Activated naive CD4-positive, alpha-beta T cell treated with anti-CD3 and anti-CD28 coated beads, Interleukin-2, amount 10 ng/mL, durations not matched to agents 7 days and 5 days (primary cell): ENCODE measurements around the gene COMMD2.

Experiments
- CTCF ChIA-PET: fragments of 350-600 bp; sonication (Branson Sonifier 250); formaldehyde crosslinking; loops from one replicate; lab custom pipeline; 2021; ENCODE audit warnings: antibody characterized with exemption; lab: Charles Lee
- DNase-seq: peaks from one replicate; pipeline ENCODE4 v3.0.0-alpha.2; 2020
- H3K27ac Mint-ChIP-seq: one replicate; pipeline ENCODE4 v1.8.0; 2021; ENCODE audit warnings: mild to moderate bottlenecking, moderate library complexity, mixed read lengths
- H3K27me3 Mint-ChIP-seq: one replicate; pipeline ENCODE4 v1.8.0; 2021; ENCODE audit warnings: mild to moderate bottlenecking, mixed read lengths
- H3K36me3 Mint-ChIP-seq: one replicate; pipeline ENCODE4 v1.8.0; 2021; ENCODE audit warnings: mixed read lengths
- H3K4me1 Mint-ChIP-seq: one replicate; pipeline ENCODE4 v1.8.0; 2021; ENCODE audit warnings: mixed read lengths
- H3K4me3 Mint-ChIP-seq: one replicate; pipeline ENCODE4 v1.8.0; 2021; ENCODE audit warnings: mild to moderate bottlenecking, moderate library complexity, mixed read lengths
- H3K9me3 Mint-ChIP-seq: one replicate; pipeline ENCODE4 v1.8.0; 2021; ENCODE audit warnings: mixed read lengths

COMMD2 gene

GRCh38 chr3:149706905-149707304, 45.4 kb downstream of the COMMD2 start:
- H3K27me3 Mint-ChIP-seq, result no peaks in the 10 kb centered on the region
- no peak overlapping the region for H3K4me3 Mint-ChIP-seq
- H3K4me1 Mint-ChIP-seq, result peaks cover 2% of the 10 kb centered on the region
- no peaks in the 10 kb centered on the region for H3K36me3 Mint-ChIP-seq
- CTCF ChIA-PET, result no interaction called here
- no peaks in the 10 kb centered on the region for H3K9me3 Mint-ChIP-seq
- DNase-seq, result no peak
- no peak overlapping the region for H3K27ac Mint-ChIP-seq

GRCh38 chr3:149705416-149705815, 46.9 kb downstream of the COMMD2 start:
- DNase-seq, result no peak
- no peak overlapping the region for H3K4me3 Mint-ChIP-seq
- H3K27me3 Mint-ChIP-seq, result no peaks in the 10 kb centered on the region
- H3K27ac Mint-ChIP-seq, result no peak overlapping the region
- H3K36me3 Mint-ChIP-seq, result no peaks in the 10 kb centered on the region
- H3K4me1 Mint-ChIP-seq, result peaks cover 4% of the 10 kb centered on the region
- CTCF ChIA-PET, result interaction anchor here (2.5 kb wide), 1 partner anchor 12 kb away, joined by 7 read pairs; no protein-coding TSS in a partner anchor
- no peaks in the 10 kb centered on the region for H3K9me3 Mint-ChIP-seq

GRCh38 chr3:149703466-149703865, 48.8 kb downstream of the COMMD2 start:
- H3K36me3 Mint-ChIP-seq, result no peaks in the 10 kb centered on the region
- no peak for DNase-seq
- CTCF ChIA-PET, result interaction anchor here (2.5 kb wide), 1 partner anchor 14 kb away, joined by 7 read pairs; no protein-coding TSS in a partner anchor
- no peak overlapping the region for H3K4me3 Mint-ChIP-seq
- H3K27me3 Mint-ChIP-seq, result no peaks in the 10 kb centered on the region
- peaks cover 7% of the 10 kb centered on the region for H3K9me3 Mint-ChIP-seq
- H3K4me1 Mint-ChIP-seq, result peaks cover 4% of the 10 kb centered on the region
- H3K27ac Mint-ChIP-seq, result no peak overlapping the region

- no peak overlapping the region for H3K4me3 Mint-ChIP-seq
- DNase-seq, result no peak
- peaks cover 4% of the 10 kb centered on the region for H3K4me1 Mint-ChIP-seq
- H3K9me3 Mint-ChIP-seq, result peaks cover 11% of the 10 kb centered on the region
- CTCF ChIA-PET, result no interaction called here
- no peaks in the 10 kb centered on the region for H3K27me3 Mint-ChIP-seq
- no peaks in the 10 kb centered on the region for H3K36me3 Mint-ChIP-seq
- no peak overlapping the region for H3K27ac Mint-ChIP-seq
Observed at GRCh38 chr3:149702691-149703441, 49.4 kb downstream of the COMMD2 start.

GRCh38 chr3:149701977-149702350, 50.3 kb downstream of the COMMD2 start:
- Mint-ChIP-seq H3K4me3 (no peak overlapping the region), H3K36me3 (no peaks in the 10 kb centered on the region), H3K9me3 (peaks cover 11% of the 10 kb centered on the region), H3K27me3 (no peaks in the 10 kb centered on the region), H3K27ac (no peak overlapping the region), H3K4me1 (peaks cover 4% of the 10 kb centered on the region)
- CTCF ChIA-PET, result no interaction called here
- no peak for DNase-seq

GRCh38 chr3:149701206-149701976, 50.9 kb downstream of the COMMD2 start:
- peaks cover 11% of the 10 kb centered on the region for H3K9me3 Mint-ChIP-seq
- CTCF ChIA-PET, result no interaction called here
- no peaks in the 10 kb centered on the region for H3K27me3 Mint-ChIP-seq
- H3K4me3 Mint-ChIP-seq, result peak overlapping the region; percentile 22
- H3K4me1 Mint-ChIP-seq, result peaks cover 4% of the 10 kb centered on the region
- DNase-seq, result no peak
- H3K27ac Mint-ChIP-seq, result no peak overlapping the region
- H3K36me3 Mint-ChIP-seq, result no peaks in the 10 kb centered on the region
